HG02763 (cell line): ENCODE data around the gene MBTPS1.
A peak's percentile ranks its signal among the peaks of the same experiment; 100 is the strongest.

ENCODE experiments used
- ATAC-seq: cut with Tn5 transposase; IDR thresholded peaks from one replicate; pipeline ENCODE4 v1.9.1; 2021; ENCODE audit warnings: mild to moderate bottlenecking, moderate library complexity; ENCODE audit not compliant: unreplicated experiment

The MBTPS1 gene

GRCh38 chr16:84104231-84104630 lies 12.5 kb downstream of the MBTPS1 start:
- ATAC-seq, result no peak

GRCh38 chr16:84103678-84104077 lies 13.1 kb downstream of the MBTPS1 start:
- no peak for ATAC-seq

GRCh38 chr16:84098939-84099338 lies 17.8 kb downstream of the MBTPS1 start:
- ATAC-seq, result no peak

GRCh38 chr16:84096447-84097005 lies 20.2 kb downstream of the MBTPS1 start:
- no peak for ATAC-seq

GRCh38 chr16:84095466-84095865 lies 21.3 kb downstream of the MBTPS1 start:
- no peak for ATAC-seq

GRCh38 chr16:84093879-84094270 lies 22.9 kb downstream of the MBTPS1 start:
- ATAC-seq, result no peak

GRCh38 chr16:84093120-84093878 lies 23.4 kb downstream of the MBTPS1 start:
- no peak for ATAC-seq

GRCh38 chr16:84091460-84091859 lies 25.3 kb downstream of the MBTPS1 start:
- ATAC-seq, result no peak

- no peak for ATAC-seq
These were observed 26.5 kb downstream of the MBTPS1 start for GRCh38 chr16:84090211-84090610.

- ATAC-seq, result peak; percentile 74
These were observed 27.9 kb downstream of the MBTPS1 start for GRCh38 chr16:84088695-84089395.

- ATAC-seq, result no peak
These were observed 29.1 kb downstream of the MBTPS1 start for GRCh38 chr16:84087466-84088151.

GRCh38 chr16:84087001-84087400 lies 29.7 kb downstream of the MBTPS1 start:
- ATAC-seq, result no peak

GRCh38 chr16:84086341-84086740 lies 30.4 kb downstream of the MBTPS1 start:
- no peak for ATAC-seq

- no peak for ATAC-seq
These were observed 31.0 kb downstream of the MBTPS1 start for GRCh38 chr16:84085773-84086172.

- ATAC-seq, result no peak
These were observed 31.5 kb downstream of the MBTPS1 start for GRCh38 chr16:84085271-84085667.

GRCh38 chr16:84084570-84085270 lies 32.0 kb downstream of the MBTPS1 start:
- peak; percentile 39 for ATAC-seq

GRCh38 chr16:84082835-84083569 lies 33.7 kb downstream of the MBTPS1 start:
- ATAC-seq, result no peak

GRCh38 chr16:84082110-84082509 lies 34.6 kb downstream of the MBTPS1 start:
- ATAC-seq, result no peak

- ATAC-seq, result no peak
These were observed 35.2 kb downstream of the MBTPS1 start for GRCh38 chr16:84081446-84081989.

- no peak for ATAC-seq
These were observed 35.9 kb downstream of the MBTPS1 start for GRCh38 chr16:84080813-84081212.
